H9 (cell line): ENCODE results near the gene ARFGAP1. TPM values are rescaled to one million over a fixed set of nuclear protein-coding genes. Genes with fewer than 3 reads are reported as not detected.

Experiments
- DNase-seq: peaks from one replicate; pipeline ENCODE4 v3.0.0-alpha.2; 2017
- H2AFZ ChIP-seq: one replicate; pipeline ENCODE4 v1.6.1; 2013; ENCODE audit warnings: mild to moderate bottlenecking, low read length, control low read depth, moderate library complexity
- H2AK5ac ChIP-seq: 2 replicates; pipeline ENCODE4 v1.6.1; 2013; ENCODE audit warnings: low read length, control low read depth, mixed read lengths; ENCODE audit not compliant: insufficient read length
- H2BK120ac ChIP-seq: one replicate; pipeline ENCODE4 v1.6.1; 2013; ENCODE audit warnings: low read depth, mild to moderate bottlenecking, low read length, control low read depth, inconsistent platforms; ENCODE audit not compliant: poor library complexity, severe bottlenecking
- H2BK12ac ChIP-seq: 2 replicates; pipeline ENCODE4 v1.6.1; 2013; ENCODE audit warnings: low read length, control low read depth, mixed read lengths, low read depth; ENCODE audit not compliant: insufficient read length
- H2BK15ac ChIP-seq: 2 replicates; pipeline ENCODE4 v1.6.1; 2013; ENCODE audit warnings: low read depth, low read length, control low read depth
- H2BK20ac ChIP-seq: one replicate; pipeline ENCODE4 v1.6.1; 2013; ENCODE audit warnings: low read depth, mild to moderate bottlenecking, low read length, control low read depth, inconsistent platforms; ENCODE audit not compliant: poor library complexity, severe bottlenecking
- H2BK5ac ChIP-seq: 2 replicates; pipeline ENCODE4 v1.6.1; 2013; ENCODE audit warnings: low read length, control low read depth, mixed read lengths; ENCODE audit not compliant: insufficient read length
- H3K14ac ChIP-seq: 2 replicates; pipeline ENCODE4 v1.6.1; 2013; ENCODE audit warnings: low read length, control low read depth; ENCODE audit not compliant: insufficient read depth
- H3K18ac ChIP-seq: 2 replicates; pipeline ENCODE4 v1.6.1; 2013; ENCODE audit warnings: low read depth, mild to moderate bottlenecking, mixed read lengths, low read length, control low read depth; ENCODE audit not compliant: insufficient read length
- H3K23ac ChIP-seq: 2 replicates; pipeline ENCODE4 v1.6.1; 2013; ENCODE audit warnings: low read length, control low read depth, mixed read lengths, low read depth; ENCODE audit not compliant: insufficient read length
- H3K23me2 ChIP-seq: 2 replicates; pipeline ENCODE4 v1.6.1; 2013; ENCODE audit warnings: low read depth, mild to moderate bottlenecking, mixed read lengths, low read length, control low read depth; ENCODE audit not compliant: insufficient read length, poor library complexity, severe bottlenecking
- H3K27ac ChIP-seq: 2 replicates; pipeline ENCODE4 v1.5.1; 2013; ENCODE audit warnings: low read length, control low read depth, mixed read lengths, low read depth; ENCODE audit not compliant: insufficient read length
- H3K27me3 ChIP-seq: 2 replicates; pipeline ENCODE4 v1.6.1; 2013; ENCODE audit warnings: low read length, control low read depth, inconsistent platforms; ENCODE audit not compliant: insufficient read depth
- H3K4ac ChIP-seq: 2 replicates; pipeline ENCODE4 v1.6.1; 2013; ENCODE audit warnings: low read depth, mild to moderate bottlenecking, control low read depth, inconsistent platforms, low read length, moderate library complexity
- H3K4me1 ChIP-seq: 2 replicates; pipeline ENCODE4 v1.6.1; 2013; ENCODE audit warnings: low read length, control low read depth, inconsistent platforms; ENCODE audit not compliant: insufficient read depth
- H3K4me2 ChIP-seq: 2 replicates; pipeline ENCODE4 v1.6.1; 2013; ENCODE audit warnings: low read length, control low read depth, mixed read lengths; ENCODE audit not compliant: insufficient read length, insufficient read depth
- H3K56ac ChIP-seq: 2 replicates; pipeline ENCODE4 v1.6.1; 2013; ENCODE audit warnings: low read depth, mild to moderate bottlenecking, mixed read lengths, low read length, control low read depth; ENCODE audit not compliant: insufficient read length
- H3K79me1 ChIP-seq: 2 replicates; pipeline ENCODE4 v1.6.1; 2013; ENCODE audit warnings: low read depth, mild to moderate bottlenecking, moderate library complexity, low read length, control low read depth, inconsistent platforms; ENCODE audit not compliant: insufficient read depth, poor library complexity, severe bottlenecking
- H3K79me2 ChIP-seq: 2 replicates; pipeline ENCODE4 v1.6.1; 2013; ENCODE audit warnings: low read length, control low read depth, inconsistent platforms; ENCODE audit not compliant: insufficient read depth
- H3K9ac ChIP-seq: 2 replicates; pipeline ENCODE4 v1.6.1; 2013; ENCODE audit warnings: low read length, control low read depth, mixed read lengths; ENCODE audit not compliant: insufficient read length; ENCODE audit errors: extremely low read depth
- H3K9me3 ChIP-seq: one replicate; pipeline ENCODE4 v1.6.1; 2013; ENCODE audit warnings: low read depth, low read length, inconsistent platforms; ENCODE audit not compliant: control insufficient read depth
- H3T11ph ChIP-seq: one replicate; pipeline ENCODE4 v1.6.1; 2013; ENCODE audit warnings: mild to moderate bottlenecking, low read length, control low read depth, inconsistent platforms
- H4K20me1 ChIP-seq: one replicate; pipeline ENCODE4 v1.6.1; 2013; ENCODE audit not compliant: control insufficient read depth, insufficient read length, insufficient read depth
- H4K5ac ChIP-seq: 2 replicates; pipeline ENCODE4 v1.6.1; 2013; ENCODE audit warnings: low read depth, mild to moderate bottlenecking, mixed read lengths, low read length, control low read depth; ENCODE audit not compliant: insufficient read length
- H4K8ac ChIP-seq: replicated peaks from 2 replicates; pipeline ENCODE4 v1.6.1; 2013; ENCODE audit warnings: low read length, control low read depth, mixed read lengths, low read depth; ENCODE audit not compliant: insufficient read length
- H4K91ac ChIP-seq: 2 replicates; pipeline ENCODE4 v1.6.1; 2013; ENCODE audit warnings: low read depth, mild to moderate bottlenecking, moderate library complexity, mixed read lengths, low read length, control low read depth; ENCODE audit not compliant: insufficient read length
- H3K27ac Mint-ChIP-seq, 3 experiments: 2 replicates in 2 of 3; 3 replicates in 1 of 3; pipeline ENCODE4 v1.8.0; 2020 to 2021; ENCODE audit warnings: mixed read lengths in 3 of 3, mild to moderate bottlenecking in 1 of 3, moderate library complexity in 1 of 3
- H3K27me3 Mint-ChIP-seq: 2 replicates; pipeline ENCODE4 v1.8.0; 2021; ENCODE audit warnings: low read depth, mild to moderate bottlenecking, moderate library complexity, mixed read lengths
- H3K36me3 Mint-ChIP-seq, 3 experiments: 2 replicates in 2 of 3; 3 replicates in 1 of 3; pipeline ENCODE4 v1.8.0; 2020 to 2021; ENCODE audit warnings: low read depth in 3 of 3, mixed read lengths in 3 of 3; ENCODE audit not compliant: insufficient read depth in 1 of 3
- H3K4me1 Mint-ChIP-seq, 2 experiments: 2 replicates each; pipeline ENCODE4 v1.8.0; 2020; ENCODE audit warnings: mixed read lengths in 2 of 2
- H3K4me3 Mint-ChIP-seq, 2 experiments: 2 replicates in 1 of 2; 3 replicates in 1 of 2; pipeline ENCODE4 v1.8.0; 2020 to 2021; ENCODE audit warnings: mild to moderate bottlenecking in 2 of 2, mixed read lengths in 2 of 2, moderate library complexity in 1 of 2
- H3K9me3 Mint-ChIP-seq, 2 experiments: 2 replicates in 1 of 2; 3 replicates in 1 of 2; pipeline ENCODE4 v1.8.0; 2020; ENCODE audit warnings: mild to moderate bottlenecking in 2 of 2, mixed read lengths in 2 of 2, moderate library complexity in 1 of 2
- WGBS: extraction: QIAGEN DNeasy Blood & Tissue Kit; methylation state at CpG from one replicate; pipeline ENCODE4 v1.1.7; 2013; ENCODE audit warnings: missing lambda C conversion rate, low lambda C conversion rate, mixed read lengths; ENCODE audit not compliant: insufficient read length; ENCODE audit errors: extremely low coverage; 5-methylcytosine and 5-hydroxymethylcytosine counted together
- total RNA-seq: library from RNA; stranded (reverse); gene quantifications from 2 replicates; pipeline ENCODE4 v1.2.1, GENCODE V29; 2021
- TF ChIP-seq, protein P1 (sequence below): fragments of 200-600 bp; sonication (generic); conservative IDR thresholded peaks from 3 replicates; pipeline ENCODE4 v1.8.0; 2021; ENCODE audit warnings: antibody characterized with exemption, mild to moderate bottlenecking

The ARFGAP1 gene
- total RNA-seq, 1 experiment from 2014 or later: 114 TPM

- no peak overlapping the region for H3K23ac ChIP-seq
- H2AFZ ChIP-seq: no peak overlapping the region
- H2AK5ac ChIP-seq: no peak overlapping the region
- no peak for DNase-seq
- no peaks in the 10 kb centered on the region for H3K9me3 ChIP-seq
- peaks cover 12% of the 10 kb centered on the region for H3K79me1 ChIP-seq
- no peak overlapping the region for H4K91ac ChIP-seq
- no peak overlapping the region for H3K18ac ChIP-seq
- H2BK120ac ChIP-seq: no peak overlapping the region
- H4K5ac ChIP-seq: no peak overlapping the region
- H3K14ac ChIP-seq: no peak overlapping the region
- no peaks in the 10 kb centered on the region for H3K27me3 ChIP-seq
- no peak overlapping the region for H3T11ph ChIP-seq
- H3K4me1 Mint-ChIP-seq: peaks cover 4% of the 10 kb centered on the region in 2 experiments; a peak in 3 of 4 replicates
- no peak overlapping the region for H3K4ac ChIP-seq
- H3K4me3 Mint-ChIP-seq: no peak overlapping the region
- WGBS: no CpG with 5 or more reads among the region's 17 CpGs
- no peak overlapping the region for H3K27ac Mint-ChIP-seq
- H3K4me1 ChIP-seq: 0 out of 2 replicates have a peak, but pooled peaks cover 2% of the 10 kb centered on the region
- no peak overlapping the region for H3K4me2 ChIP-seq
- H3K27ac ChIP-seq: no peak overlapping the region
- H3K27me3 Mint-ChIP-seq: no peaks in the 10 kb centered on the region
- no peak overlapping the region for H2BK5ac ChIP-seq
- no peak overlapping the region for H3K56ac ChIP-seq
- H3K9ac ChIP-seq: no peak overlapping the region
- H2BK12ac ChIP-seq: no peak overlapping the region
- TF ChIP-seq, protein P1, sequence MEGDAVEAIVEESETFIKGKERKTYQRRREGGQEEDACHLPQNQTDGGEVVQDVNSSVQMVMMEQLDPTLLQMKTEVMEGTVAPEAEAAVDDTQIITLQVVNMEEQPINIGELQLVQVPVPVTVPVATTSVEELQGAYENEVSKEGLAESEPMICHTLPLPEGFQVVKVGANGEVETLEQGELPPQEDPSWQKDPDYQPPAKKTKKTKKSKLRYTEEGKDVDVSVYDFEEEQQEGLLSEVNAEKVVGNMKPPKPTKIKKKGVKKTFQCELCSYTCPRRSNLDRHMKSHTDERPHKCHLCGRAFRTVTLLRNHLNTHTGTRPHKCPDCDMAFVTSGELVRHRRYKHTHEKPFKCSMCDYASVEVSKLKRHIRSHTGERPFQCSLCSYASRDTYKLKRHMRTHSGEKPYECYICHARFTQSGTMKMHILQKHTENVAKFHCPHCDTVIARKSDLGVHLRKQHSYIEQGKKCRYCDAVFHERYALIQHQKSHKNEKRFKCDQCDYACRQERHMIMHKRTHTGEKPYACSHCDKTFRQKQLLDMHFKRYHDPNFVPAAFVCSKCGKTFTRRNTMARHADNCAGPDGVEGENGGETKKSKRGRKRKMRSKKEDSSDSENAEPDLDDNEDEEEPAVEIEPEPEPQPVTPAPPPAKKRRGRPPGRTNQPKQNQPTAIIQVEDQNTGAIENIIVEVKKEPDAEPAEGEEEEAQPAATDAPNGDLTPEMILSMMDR: peak; percentile 22; the same call in 1 of the 3 replicates
- H4K20me1 ChIP-seq: no peaks in the 10 kb centered on the region
- peaks cover 16 to 66% (median 57%) of the 10 kb centered on the region in 3 experiments for H3K36me3 Mint-ChIP-seq
- no peak overlapping the region for H2BK15ac ChIP-seq
- no peaks in the 10 kb centered on the region for H3K9me3 Mint-ChIP-seq
- no peak overlapping the region for H4K8ac ChIP-seq
- H3K23me2 ChIP-seq: peaks cover 1% of the 10 kb centered on the region
- peaks cover 21% of the 10 kb centered on the region; the same call in 1 of the 2 replicates for H3K79me2 ChIP-seq
- no peak overlapping the region for H2BK20ac ChIP-seq
Measured at GRCh38 chr20:63278661-63279060, 6.0 kb downstream of the ARFGAP1 start.
